Measurements from ENCODE around the gene CBR3. TPM values are rescaled to one million over a fixed set of nuclear protein-coding genes. Genes with fewer than 3 reads are reported as not detected.

CBR3 gene
- total RNA-seq, 1 donor from 2014 or later: 0.78 TPM

- peak; percentile 100 for DNase-seq
These were observed 21.5 kb downstream of the CBR3 start for GRCh38 chr21:36156339-36156814.

GRCh38 chr21:36156815-36157670 lies 22.2 kb downstream of the CBR3 start, which contains the start of gene DOP1B:
DOP1B (plus strand) TSS chr21:36156824; CDS start chr21:36164734, 7,910 bp downstream.
- DNase-seq: no peak

GRCh38 chr21:36159356-36159921 lies 24.6 kb downstream of the CBR3 start:
- DNase-seq: no peak

GRCh38 chr21:36160850-36161178 lies 25.9 kb downstream of the CBR3 start:
- no peak for DNase-seq

- no peak for DNase-seq
These were observed 27.8 kb downstream of the CBR3 start for GRCh38 chr21:36162631-36163030.

- no peak for DNase-seq
These were observed 29.2 kb downstream of the CBR3 start for GRCh38 chr21:36163750-36164741.

- DNase-seq: no peak
These were observed 30.5 kb downstream of the CBR3 start for GRCh38 chr21:36165356-36165755.

- no peak for DNase-seq
These were observed 31.8 kb downstream of the CBR3 start for GRCh38 chr21:36166705-36167104.

GRCh38 chr21:36167541-36167940 lies 32.7 kb downstream of the CBR3 start:
- DNase-seq: no peak

- DNase-seq: no peak
These were observed 34.7 kb downstream of the CBR3 start for GRCh38 chr21:36169470-36170128.

- no peak for DNase-seq
These were observed 35.9 kb downstream of the CBR3 start for GRCh38 chr21:36170823-36171222.

- DNase-seq: no peak
These were observed 36.5 kb downstream of the CBR3 start for GRCh38 chr21:36171336-36171735.

GRCh38 chr21:36171741-36172331 lies 37.0 kb downstream of the CBR3 start:
- DNase-seq: no peak

GRCh38 chr21:36174780-36175179 lies 39.9 kb downstream of the CBR3 start:
- DNase-seq: no peak

GRCh38 chr21:36175771-36176565 lies 41.1 kb downstream of the CBR3 start:
- no peak for DNase-seq

GRCh38 chr21:36178349-36178748 lies 43.5 kb downstream of the CBR3 start:
- DNase-seq: no peak

- no peak for DNase-seq
These were observed 44.3 kb downstream of the CBR3 start for GRCh38 chr21:36179145-36179544.

GRCh38 chr21:36180963-36181362 lies 46.1 kb downstream of the CBR3 start:
- DNase-seq: no peak

GRCh38 chr21:36183144-36183795 lies 48.4 kb downstream of the CBR3 start:
- DNase-seq: no peak

GRCh38 chr21:36184545-36184944 lies 49.7 kb downstream of the CBR3 start:
- DNase-seq: no peak
